ENCODE results near the gene OR10A3. TPM values are rescaled to one million over a fixed set of nuclear protein-coding genes. Genes with fewer than 3 reads are reported as not detected.

Gene OR10A3
- total RNA-seq, 2 donors from 2014 or later: not detected

DNA sequence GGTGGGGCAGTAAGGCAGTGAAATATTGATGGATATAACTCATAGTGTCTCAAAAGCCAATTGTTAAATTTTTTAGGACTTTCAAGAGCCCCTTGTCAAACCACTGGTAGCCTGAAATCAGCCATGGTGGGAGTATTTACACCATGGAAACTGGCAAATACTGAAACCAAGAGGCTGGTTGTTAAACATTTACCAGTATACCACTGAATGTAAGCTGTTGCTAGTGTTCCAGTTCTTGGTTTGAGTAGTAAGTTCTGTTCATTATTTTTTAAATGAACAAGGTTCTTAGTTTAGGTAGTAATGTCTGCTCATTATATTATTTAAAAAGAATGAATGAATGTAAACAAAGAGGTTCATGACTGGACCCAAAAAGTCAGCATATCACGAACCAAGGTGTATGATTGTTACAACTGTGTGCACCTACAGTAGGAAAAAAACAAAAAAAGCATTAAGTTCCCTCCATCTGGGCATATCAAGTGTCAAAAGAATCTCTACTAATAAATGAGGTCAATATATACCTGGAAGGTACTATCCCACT is 41.1 kb upstream of the OR10A3 start:
- Histone ChIP-seq H3K27me3 (replicated peaks; ENCODE audit: insufficient read depth) (no peaks in the 10 kb centered on the region), H3K27ac (no peak overlapping the region), H3K4me3 (no peak overlapping the region), H3K9me3 (no peaks in the 10 kb centered on the region), H3K4me1 (replicated peaks) (no peaks in the 10 kb centered on the region), H3K36me3 (no peaks in the 10 kb centered on the region)
- DNase-seq (ENCODE audit: low spot score): no peak
- 83% methylated on average over 1 of the region's 1 CpG for WGBS
- TF ChIP-seq, protein P1, sequence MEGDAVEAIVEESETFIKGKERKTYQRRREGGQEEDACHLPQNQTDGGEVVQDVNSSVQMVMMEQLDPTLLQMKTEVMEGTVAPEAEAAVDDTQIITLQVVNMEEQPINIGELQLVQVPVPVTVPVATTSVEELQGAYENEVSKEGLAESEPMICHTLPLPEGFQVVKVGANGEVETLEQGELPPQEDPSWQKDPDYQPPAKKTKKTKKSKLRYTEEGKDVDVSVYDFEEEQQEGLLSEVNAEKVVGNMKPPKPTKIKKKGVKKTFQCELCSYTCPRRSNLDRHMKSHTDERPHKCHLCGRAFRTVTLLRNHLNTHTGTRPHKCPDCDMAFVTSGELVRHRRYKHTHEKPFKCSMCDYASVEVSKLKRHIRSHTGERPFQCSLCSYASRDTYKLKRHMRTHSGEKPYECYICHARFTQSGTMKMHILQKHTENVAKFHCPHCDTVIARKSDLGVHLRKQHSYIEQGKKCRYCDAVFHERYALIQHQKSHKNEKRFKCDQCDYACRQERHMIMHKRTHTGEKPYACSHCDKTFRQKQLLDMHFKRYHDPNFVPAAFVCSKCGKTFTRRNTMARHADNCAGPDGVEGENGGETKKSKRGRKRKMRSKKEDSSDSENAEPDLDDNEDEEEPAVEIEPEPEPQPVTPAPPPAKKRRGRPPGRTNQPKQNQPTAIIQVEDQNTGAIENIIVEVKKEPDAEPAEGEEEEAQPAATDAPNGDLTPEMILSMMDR (IDR thresholded peaks at IDR 0.05): no peak
- no peak for TF ChIP-seq POLR2A (IDR thresholded peaks at IDR 0.05)
- TF ChIP-seq POLR2AphosphoS5 (IDR thresholded peaks at IDR 0.05): no peak
- intact Hi-C loops (cut with DNase I): no loop called here

DNA sequence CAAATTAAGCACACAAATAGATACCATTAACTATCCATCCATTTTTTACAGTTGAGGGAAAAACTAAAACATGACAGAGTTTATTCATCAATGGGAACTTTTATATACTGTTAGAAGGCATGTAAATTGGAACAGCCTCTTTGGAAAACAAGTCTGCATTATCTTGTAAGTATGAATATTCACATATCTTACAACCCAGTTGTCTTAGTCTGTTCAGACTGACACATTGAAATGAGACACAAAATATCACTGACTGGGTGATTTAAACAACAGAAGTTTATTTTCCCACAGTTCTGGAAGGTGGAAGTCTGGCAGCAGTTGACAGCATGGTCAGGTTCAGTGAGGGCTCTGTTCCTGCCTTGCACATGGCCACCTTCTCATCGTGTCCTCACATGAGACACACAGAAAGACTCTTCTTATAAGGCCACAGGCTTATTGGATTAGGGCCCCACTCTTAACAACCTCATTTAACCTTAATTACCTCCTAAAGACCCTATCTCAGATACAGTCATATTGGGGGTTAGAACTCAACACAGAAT is 40.2 kb upstream of the OR10A3 start:
- intact Hi-C loops (cut with DNase I): no loop called here
- TF ChIP-seq POLR2AphosphoS5 (IDR thresholded peaks at IDR 0.05) (no peak), POLR2A (IDR thresholded peaks at IDR 0.05) (no peak)
- TF ChIP-seq, protein P1 (IDR thresholded peaks at IDR 0.05): no peak
- Histone ChIP-seq H3K4me3 (no peak overlapping the region), H3K4me1 (replicated peaks) (no peaks in the 10 kb centered on the region), H3K27ac (no peak overlapping the region), H3K36me3 (no peaks in the 10 kb centered on the region), H3K9me3 (no peaks in the 10 kb centered on the region), H3K27me3 (replicated peaks; ENCODE audit: insufficient read depth) (no peaks in the 10 kb centered on the region)
- 75% methylated on average over 1 of the region's 1 CpG for WGBS
- DNase-seq (ENCODE audit: low spot score): no peak

DNA sequence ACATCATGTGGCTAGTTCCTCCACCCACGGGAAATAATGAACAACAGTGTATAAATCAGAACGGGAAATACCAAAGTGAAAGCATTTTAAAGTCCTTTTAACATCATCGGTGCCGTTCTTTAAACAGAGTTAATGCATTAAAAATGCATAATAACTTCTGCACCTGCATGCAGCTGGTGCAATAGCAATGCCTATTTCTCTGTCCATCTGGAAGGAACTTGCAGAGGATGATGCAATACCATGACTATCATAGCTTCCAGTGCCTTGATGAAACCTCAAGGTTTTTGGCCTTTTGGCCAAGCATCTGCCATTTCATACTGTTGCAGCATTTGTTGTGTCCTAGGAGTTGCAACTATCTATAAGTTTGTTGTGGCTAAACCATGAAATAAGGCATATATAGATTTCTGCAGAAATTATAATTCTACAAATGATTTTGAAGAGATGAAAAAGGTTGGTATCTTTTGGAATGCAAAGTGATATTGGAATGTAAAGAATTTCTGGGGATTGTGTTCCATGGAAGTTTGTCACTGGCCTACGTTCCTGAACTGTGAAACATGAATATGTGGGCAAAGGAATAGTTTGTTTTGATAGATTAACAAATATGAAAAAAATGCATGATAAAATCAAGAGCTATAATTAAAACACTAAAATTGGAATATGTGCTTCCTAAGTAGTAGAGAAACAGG is 35.9 kb upstream of the OR10A3 start:
- no peaks in the 10 kb centered on the region for H3K27me3 ChIP-seq (replicated peaks; ENCODE audit: insufficient read depth)
- WGBS: 57% methylated on average over 5 of the region's 5 CpGs
- H3K4me3 ChIP-seq: no peak overlapping the region
- intact Hi-C loops (cut with DNase I): no loop called here
- no peaks in the 10 kb centered on the region for H3K36me3 ChIP-seq
- no peak for DNase-seq (ENCODE audit: low spot score)
- TF ChIP-seq POLR2AphosphoS5 (IDR thresholded peaks at IDR 0.05) (no peak), POLR2A (IDR thresholded peaks at IDR 0.05) (no peak)
- TF ChIP-seq, protein P1 (IDR thresholded peaks at IDR 0.05): no peak
- H3K4me1 ChIP-seq (replicated peaks): no peaks in the 10 kb centered on the region
- H3K9me3 ChIP-seq: no peaks in the 10 kb centered on the region
- no peak overlapping the region for H3K27ac ChIP-seq

DNA sequence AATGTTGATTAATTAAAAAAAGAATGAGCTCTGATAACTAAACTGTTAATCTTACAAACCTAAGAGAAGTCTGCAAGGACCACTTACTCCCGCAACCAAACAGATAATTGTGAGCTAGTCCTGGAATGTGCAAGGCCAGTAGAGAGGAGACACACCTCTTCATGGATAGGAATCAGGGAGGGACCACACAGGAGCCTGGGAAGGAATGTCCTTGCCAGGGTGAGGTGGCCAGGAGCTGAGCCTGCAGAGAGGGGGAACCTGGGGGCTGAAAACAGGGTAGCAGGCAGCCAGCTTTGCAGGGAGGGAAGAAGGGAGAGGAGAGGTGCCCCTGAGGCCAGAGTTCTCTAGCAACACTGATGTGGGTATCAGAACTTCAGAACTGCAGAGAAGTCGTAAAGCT is 33.2 kb upstream of the OR10A3 start:
- Histone ChIP-seq H3K27ac (no peak overlapping the region), H3K9me3 (no peaks in the 10 kb centered on the region), H3K36me3 (no peaks in the 10 kb centered on the region), H3K27me3 (replicated peaks; ENCODE audit: insufficient read depth) (no peaks in the 10 kb centered on the region), H3K4me3 (no peak overlapping the region), H3K4me1 (replicated peaks) (no peaks in the 10 kb centered on the region)
- TF ChIP-seq POLR2AphosphoS5 (IDR thresholded peaks at IDR 0.05) (no peak), POLR2A (IDR thresholded peaks at IDR 0.05) (no peak)
- TF ChIP-seq, protein P1 (IDR thresholded peaks at IDR 0.05): no peak
- 88% methylated on average over 2 of the region's 2 CpGs for WGBS
- intact Hi-C loops (cut with DNase I): no loop called here
- no peak for DNase-seq (ENCODE audit: low spot score)

DNA sequence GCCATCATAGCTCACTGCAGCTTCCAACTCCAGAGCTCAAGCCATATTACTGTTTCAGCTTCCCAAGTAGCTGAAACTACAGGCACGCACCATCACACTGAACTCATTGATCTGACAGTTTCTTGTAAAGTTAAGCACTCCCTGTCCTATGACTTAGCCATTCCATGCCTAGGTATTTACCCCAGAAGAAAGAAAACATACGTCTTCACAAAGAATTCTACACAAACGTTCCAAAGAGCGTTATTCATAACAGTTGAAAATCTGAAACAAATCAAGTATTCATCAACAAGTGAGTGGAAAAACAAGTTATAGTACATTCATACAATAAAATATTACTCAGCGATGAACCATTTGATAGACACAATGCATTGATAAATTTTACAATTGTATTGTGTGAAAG is 31.5 kb upstream of the OR10A3 start:
- intact Hi-C loops (cut with DNase I): no loop called here
- no peak for TF ChIP-seq POLR2AphosphoS5 (IDR thresholded peaks at IDR 0.05)
- 78% methylated on average over 5 of the region's 5 CpGs for WGBS

More for the DNA sequence above, 31.5 kb upstream of the OR10A3 start:
- no peaks in the 10 kb centered on the region for H3K4me1 ChIP-seq (replicated peaks)
- no peaks in the 10 kb centered on the region for H3K36me3 ChIP-seq
- H3K27ac ChIP-seq: no peak overlapping the region
- no peak overlapping the region for H3K4me3 ChIP-seq
- no peaks in the 10 kb centered on the region for H3K9me3 ChIP-seq
- H3K27me3 ChIP-seq (replicated peaks; ENCODE audit: insufficient read depth): no peaks in the 10 kb centered on the region
- DNase-seq (ENCODE audit: low spot score): no peak

All from prostate gland (tissue), 2 donors.